ENCODE measurements around the gene GABRP.
"Not testable (repeated sequence)": the region's sequence is repeated elsewhere in the genome, so short reads cannot be mapped to it uniquely, and the experiment has no call there.

- not testable (repeated sequence) for TF ChIP-seq CTCF (IDR thresholded peaks at IDR 0.05); POLR2AphosphoS5 (IDR thresholded peaks at IDR 0.05; ENCODE audit: low read depth, low read length); TCF7L2 (IDR thresholded peaks at IDR 0.05; ENCODE audit: low read depth, low read length)
Measured at GRCh38 chr5:170765868-170766267, 17.7 kb upstream of the GABRP start.

Data from Panc1 (cell line).